ENCODE results near the gene BRAP. TPM values are rescaled to one million over a fixed set of nuclear protein-coding genes. Genes with fewer than 3 reads are reported as not detected.

The BRAP gene
- total RNA-seq, 1 donor from 2014 or later = 26.5 TPM

- no peaks in the 10 kb centered on the region for H3K9me3 ChIP-seq (ENCODE audit: low read depth)
- peaks cover 11% of the 10 kb centered on the region for H3K36me3 Mint-ChIP-seq
- H3K27ac Mint-ChIP-seq = no peak overlapping the region
These were observed 14.2 kb upstream of the BRAP start for GRCh38 chr12:111699962-111700361.

DNA sequence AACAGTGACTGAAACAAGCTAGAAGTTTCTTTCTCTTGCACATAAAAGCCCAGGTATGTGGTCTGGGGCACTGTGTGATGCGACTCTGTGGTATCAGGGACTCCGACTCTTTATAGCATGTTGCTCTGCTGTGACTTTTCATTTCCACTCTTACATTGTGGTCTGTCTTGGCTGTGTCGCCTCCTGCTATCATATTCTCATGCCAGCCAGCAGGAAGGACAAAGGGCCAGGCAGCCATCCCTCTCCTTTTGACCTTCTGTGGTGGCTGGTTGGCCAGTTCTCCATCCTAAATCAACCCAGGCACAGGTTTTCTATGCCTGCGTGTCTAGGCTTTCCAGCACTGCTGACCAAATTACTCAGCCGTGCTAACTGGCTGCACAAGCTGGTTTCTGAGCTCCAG is 8.1 kb upstream of the BRAP start:
- Histone ChIP-seq H4K20me1 (ENCODE audit: low read depth) (no peaks in the 10 kb centered on the region), H3K36me3 (peaks cover 3% of the 10 kb centered on the region), H2AFZ (replicated peaks) (no peak overlapping the region), H3K27me3 (no peaks in the 10 kb centered on the region), H3K27ac (no peak overlapping the region), H3K79me2 (ENCODE audit: low read depth) (no peaks in the 10 kb centered on the region), H3F3A (ENCODE audit: low read depth) (no peaks in the 10 kb centered on the region), H3K4me1 (no peaks in the 10 kb centered on the region), H3K9ac (no peak overlapping the region), H3K9me3 (ENCODE audit: low read depth) (no peaks in the 10 kb centered on the region), H3K4me3 (no peak overlapping the region), H3K4me2 (no peak overlapping the region)
- no peak for DNase-seq (ENCODE audit: low spot score)
- no peaks in the 10 kb centered on the region for H3K27me3 Mint-ChIP-seq (ENCODE audit: insufficient read depth, low read depth)
- TF ChIP-seq EZH2 (IDR thresholded peaks at IDR 0.05) (no peak), EZH2phosphoT487 (IDR thresholded peaks at IDR 0.05) (no peak)
- TF ChIP-seq, protein P1, sequence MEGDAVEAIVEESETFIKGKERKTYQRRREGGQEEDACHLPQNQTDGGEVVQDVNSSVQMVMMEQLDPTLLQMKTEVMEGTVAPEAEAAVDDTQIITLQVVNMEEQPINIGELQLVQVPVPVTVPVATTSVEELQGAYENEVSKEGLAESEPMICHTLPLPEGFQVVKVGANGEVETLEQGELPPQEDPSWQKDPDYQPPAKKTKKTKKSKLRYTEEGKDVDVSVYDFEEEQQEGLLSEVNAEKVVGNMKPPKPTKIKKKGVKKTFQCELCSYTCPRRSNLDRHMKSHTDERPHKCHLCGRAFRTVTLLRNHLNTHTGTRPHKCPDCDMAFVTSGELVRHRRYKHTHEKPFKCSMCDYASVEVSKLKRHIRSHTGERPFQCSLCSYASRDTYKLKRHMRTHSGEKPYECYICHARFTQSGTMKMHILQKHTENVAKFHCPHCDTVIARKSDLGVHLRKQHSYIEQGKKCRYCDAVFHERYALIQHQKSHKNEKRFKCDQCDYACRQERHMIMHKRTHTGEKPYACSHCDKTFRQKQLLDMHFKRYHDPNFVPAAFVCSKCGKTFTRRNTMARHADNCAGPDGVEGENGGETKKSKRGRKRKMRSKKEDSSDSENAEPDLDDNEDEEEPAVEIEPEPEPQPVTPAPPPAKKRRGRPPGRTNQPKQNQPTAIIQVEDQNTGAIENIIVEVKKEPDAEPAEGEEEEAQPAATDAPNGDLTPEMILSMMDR (IDR thresholded peaks at IDR 0.05) = no peak
- H3K9me3 Mint-ChIP-seq = no peaks in the 10 kb centered on the region
- H3K27ac Mint-ChIP-seq = no peak overlapping the region
- no peak overlapping the region for H3K4me3 Mint-ChIP-seq
- H3K36me3 Mint-ChIP-seq = peaks cover 17% of the 10 kb centered on the region
- no peaks in the 10 kb centered on the region for H3K4me1 Mint-ChIP-seq

More at GRCh38 chr12:111699962-111700361, 14.2 kb upstream of the BRAP start:
- Histone ChIP-seq H3K27me3 (no peaks in the 10 kb centered on the region), H3K36me3 (peaks cover 3% of the 10 kb centered on the region), H3K4me1 (no peaks in the 10 kb centered on the region), H3K4me2 (no peak overlapping the region), H4K20me1 (ENCODE audit: low read depth) (no peaks in the 10 kb centered on the region), H2AFZ (replicated peaks) (no peak overlapping the region), H3K79me2 (ENCODE audit: low read depth) (no peaks in the 10 kb centered on the region), H3K27ac (no peak overlapping the region), H3K4me3 (no peak overlapping the region), H3F3A (ENCODE audit: low read depth) (no peaks in the 10 kb centered on the region), H3K9ac (no peak overlapping the region)
- no peak overlapping the region for H3K4me3 Mint-ChIP-seq
- no peak for DNase-seq (ENCODE audit: low spot score)
- TF ChIP-seq EZH2phosphoT487 (IDR thresholded peaks at IDR 0.05) (no peak), EZH2 (IDR thresholded peaks at IDR 0.05) (no peak)
- TF ChIP-seq, protein P1 (IDR thresholded peaks at IDR 0.05) = no peak
- H3K4me1 Mint-ChIP-seq = no peaks in the 10 kb centered on the region
- no peaks in the 10 kb centered on the region for H3K27me3 Mint-ChIP-seq (ENCODE audit: insufficient read depth, low read depth)
- no peaks in the 10 kb centered on the region for H3K9me3 Mint-ChIP-seq

GRCh38 chr12:111692575-111693210 is 6.9 kb upstream of the BRAP start:
- Mint-ChIP-seq H3K27me3 (ENCODE audit: insufficient read depth, low read depth) (no peaks in the 10 kb centered on the region), H3K27ac (no peak overlapping the region)

More at GRCh38 chr12:111692575-111693210, 6.9 kb upstream of the BRAP start:
- Histone ChIP-seq H3K4me1 (no peaks in the 10 kb centered on the region), H3K9me3 (ENCODE audit: low read depth) (no peaks in the 10 kb centered on the region), H3K79me2 (ENCODE audit: low read depth) (peaks cover 2% of the 10 kb centered on the region), H3K4me3 (no peak overlapping the region), H3F3A (ENCODE audit: low read depth) (peaks cover under 1% of the 10 kb centered on the region), H3K27ac (no peak overlapping the region), H3K36me3 (peaks cover 3% of the 10 kb centered on the region), H3K27me3 (no peaks in the 10 kb centered on the region), H3K9ac (no peak overlapping the region), H4K20me1 (ENCODE audit: low read depth) (no peaks in the 10 kb centered on the region), H2AFZ (replicated peaks) (no peak overlapping the region), H3K4me2 (no peak overlapping the region)
- Mint-ChIP-seq H3K4me1 (no peaks in the 10 kb centered on the region), H3K9me3 (no peaks in the 10 kb centered on the region), H3K36me3 (peaks cover 17% of the 10 kb centered on the region), H3K4me3 (no peak overlapping the region)
- TF ChIP-seq, protein P1 (IDR thresholded peaks at IDR 0.05) = peak; percentile 22
- no peak for TF ChIP-seq EZH2phosphoT487 (IDR thresholded peaks at IDR 0.05)
- no peak for DNase-seq (ENCODE audit: low spot score)

All from neural progenitor cell (in vitro differentiated cells).